Coronary artery (tissue), 2 donors: Measurements from ENCODE around the gene THY1.

Experiments used
- DNase-seq: peaks from one replicate; pipeline ENCODE4 v3.0.0-alpha.2; 2017; ENCODE audit warnings: low spot score
- H3K27ac ChIP-seq, 2 donors: fragments of 200-600 bp; sonication (generic); one replicate each; pipeline ENCODE4 v1.5.1; 2016 to 2019
- H3K4me3 ChIP-seq: fragments of 200-600 bp; sonication (generic); 2 replicates; pipeline ENCODE4 v1.5.1; 2016; ENCODE audit warnings: mild to moderate bottlenecking, moderate library complexity
- CTCF ChIP-seq: fragments of 200-600 bp; sonication (generic); IDR thresholded peaks from one replicate; pipeline ENCODE4 v1.5.1; 2019; ENCODE audit warnings: antibody characterized with exemption

THY1 gene

GRCh38 chr11:119373059-119373920 lies 49.7 kb downstream of the THY1 start:
- Histone ChIP-seq H3K27ac (no peak overlapping the region), H3K4me3 (no peak overlapping the region)
- TF ChIP-seq CTCF, result no peak
- DNase-seq, result no peak

GRCh38 chr11:119372260-119373058 lies 50.5 kb downstream of the THY1 start:
- Histone ChIP-seq H3K27ac (no peak overlapping the region), H3K4me3 (no peak overlapping the region)
- TF ChIP-seq CTCF, result no peak
- DNase-seq, result no peak

GRCh38 chr11:119371778-119372182 lies 51.2 kb downstream of the THY1 start:
- Histone ChIP-seq H3K4me3 (no peak overlapping the region), H3K27ac (no peak overlapping the region)
- TF ChIP-seq CTCF, result no peak
- DNase-seq, result no peak

GRCh38 chr11:119371067-119371601 lies 51.8 kb downstream of the THY1 start:
- no peak for DNase-seq
- Histone ChIP-seq H3K27ac (peak overlapping the region; percentile 17 to 40), H3K4me3 (no peak overlapping the region)
- no peak for TF ChIP-seq CTCF

GRCh38 chr11:119370486-119371046 lies 52.4 kb downstream of the THY1 start:
- no peak for DNase-seq
- no peak for TF ChIP-seq CTCF
- H3K4me3 ChIP-seq, result no peak overlapping the region
- H3K27ac ChIP-seq, result peak overlapping the region; percentile 17 to 40

GRCh38 chr11:119369132-119369925 lies 53.6 kb downstream of the THY1 start:
- Histone ChIP-seq H3K4me3 (no peak overlapping the region), H3K27ac (no peak overlapping the region)
- TF ChIP-seq CTCF, result no peak
- DNase-seq, result no peak
